Measurements from ENCODE around the gene CD44.

- TF ChIP-seq, protein P1, sequence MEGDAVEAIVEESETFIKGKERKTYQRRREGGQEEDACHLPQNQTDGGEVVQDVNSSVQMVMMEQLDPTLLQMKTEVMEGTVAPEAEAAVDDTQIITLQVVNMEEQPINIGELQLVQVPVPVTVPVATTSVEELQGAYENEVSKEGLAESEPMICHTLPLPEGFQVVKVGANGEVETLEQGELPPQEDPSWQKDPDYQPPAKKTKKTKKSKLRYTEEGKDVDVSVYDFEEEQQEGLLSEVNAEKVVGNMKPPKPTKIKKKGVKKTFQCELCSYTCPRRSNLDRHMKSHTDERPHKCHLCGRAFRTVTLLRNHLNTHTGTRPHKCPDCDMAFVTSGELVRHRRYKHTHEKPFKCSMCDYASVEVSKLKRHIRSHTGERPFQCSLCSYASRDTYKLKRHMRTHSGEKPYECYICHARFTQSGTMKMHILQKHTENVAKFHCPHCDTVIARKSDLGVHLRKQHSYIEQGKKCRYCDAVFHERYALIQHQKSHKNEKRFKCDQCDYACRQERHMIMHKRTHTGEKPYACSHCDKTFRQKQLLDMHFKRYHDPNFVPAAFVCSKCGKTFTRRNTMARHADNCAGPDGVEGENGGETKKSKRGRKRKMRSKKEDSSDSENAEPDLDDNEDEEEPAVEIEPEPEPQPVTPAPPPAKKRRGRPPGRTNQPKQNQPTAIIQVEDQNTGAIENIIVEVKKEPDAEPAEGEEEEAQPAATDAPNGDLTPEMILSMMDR (IDR thresholded peaks at IDR 0.05): no peak
- no peak for TF ChIP-seq EP300 (IDR thresholded peaks at IDR 0.05)
- no peak for TF ChIP-seq POLR2A (IDR thresholded peaks at IDR 0.05)
Observed at GRCh38 chr11:35107861-35108260, 31.1 kb upstream of the CD44 start.
